Kidney (tissue), 14 donors: Measurements from ENCODE around the gene ZFPM1. TPM values are rescaled to one million over a fixed set of nuclear protein-coding genes. Genes with fewer than 3 reads are reported as not detected.
A peak's percentile ranks its signal among the peaks of the same experiment; 100 is the strongest.

Experiments
- DNase-seq, 5 donors: peaks; one replicate each; pipeline ENCODE4 v3.0.0-alpha.2; 2013 to 2020
- FAIRE-seq: peaks from 2 replicates; lab custom pipeline; 2012; peaks lifted over from hg19 to GRCh38; lab: Jason Lieb, UNC
- H3K27ac ChIP-seq, 2 donors: one replicate each; pipeline ENCODE4 v1.7.0; 2013; ENCODE audit warnings: low read depth in 2 of 2, low read length in 2 of 2, inconsistent platforms in 1 of 2
- H3K27me3 ChIP-seq: one replicate; pipeline ENCODE4 v1.7.1; 2013; ENCODE audit warnings: low read length, inconsistent platforms; ENCODE audit not compliant: control insufficient read depth, insufficient read depth
- H3K36me3 ChIP-seq, 3 donors: one replicate each; pipeline versions ENCODE4 v1.7.0 to v1.7.1; 2013; ENCODE audit warnings: low read length in 3 of 3, control low read depth in 1 of 3, inconsistent platforms in 1 of 3; ENCODE audit not compliant: insufficient read depth in 3 of 3, control insufficient read depth in 2 of 3
- H3K4me1 ChIP-seq, 3 donors: one replicate each; pipeline versions ENCODE4 v1.7.0 to v1.7.1; 2013; ENCODE audit warnings: low read length in 3 of 3, inconsistent platforms in 1 of 3, low read depth in 1 of 3; ENCODE audit not compliant: control insufficient read depth in 2 of 3, insufficient read depth in 2 of 3
- H3K4me3 ChIP-seq, 3 donors: one replicate each; pipeline versions ENCODE4 v1.7.0 to v1.8.1; 2013; ENCODE audit warnings: low read length in 3 of 3, control low read depth in 1 of 3, inconsistent platforms in 1 of 3
- H3K9ac ChIP-seq, 3 donors: one replicate each; pipeline versions ENCODE4 v1.7.0 to v1.7.1; 2013; ENCODE audit warnings: low read length in 3 of 3, control low read depth in 1 of 3, inconsistent platforms in 1 of 3
- H3K9me3 ChIP-seq, 3 donors: one replicate each; pipeline versions ENCODE4 v1.7.0 to v1.7.1; 2013; ENCODE audit warnings: low read length in 3 of 3, control low read depth in 1 of 3, inconsistent platforms in 1 of 3; ENCODE audit not compliant: control insufficient read depth in 2 of 3, insufficient read depth in 1 of 3
- CTCF ChIP-seq: IDR thresholded peaks from 3 replicates; pipeline ENCODE4 v1.5.1; 2012; ENCODE audit warnings: mild to moderate bottlenecking, moderate library complexity, borderline replicate concordance; ENCODE audit not compliant: insufficient read depth; ENCODE audit errors: extremely low read depth
- intact Hi-C: fragments of 100-400 bp; cut with DNase I; formaldehyde crosslinking; loops from one replicate; pipeline ENCODE4 v1.11.1; 2022
- polyA plus RNA-seq: library from polyadenylated mRNA; stranded (reverse); fragments of 350-450 nt; fragmentation: Illumina TruSeq; extraction: RNeasy Lipid Tissue Mini Kit (QIAGEN cat#74804); gene quantifications from one replicate; pipeline ENCODE4 v1.2.3, GENCODE V29; 2014; ENCODE audit warnings: low read depth, low replicate concordance; ENCODE audit not compliant: insufficient read depth
- total RNA-seq: library from RNA; stranded (reverse); fragmentation: NEBNext Ultra II Directional; extraction: Animal tissue kit (Norgen Biotek cat#: 25700); gene quantifications from one replicate; pipeline ENCODE4 v1.2.1, GENCODE V29; 2021
- donor health status: control.
- donor health status: control.
- donor health status: control.
- donor health status: control.
- donor health status: control.
- donor health status: DM: yes; HTN: yes; CAD: no.
- donor health status: Normal renal cell carcinoma (clear cell type).

Gene ZFPM1
- total and polyA plus RNA-seq, 2 donors from 2014 or later, result 1.9 to 9.2 TPM

GRCh38 chr16:88405216-88406060 lies 47.6 kb upstream of the ZFPM1 start:
- no peaks in the 10 kb centered on the region for H3K9me3 ChIP-seq
- no peaks in the 10 kb centered on the region for H3K36me3 ChIP-seq
- H3K27ac ChIP-seq, result no peak overlapping the region
- DNase-seq (peak in 3 of 5 donors; percentile 60 to 88 (median 67)), FAIRE-seq (no peak)
- H3K4me3 ChIP-seq, result no peak overlapping the region
- TF ChIP-seq CTCF, result no peak
- no peaks in the 10 kb centered on the region for H3K27me3 ChIP-seq
- intact Hi-C loops, result no loop called here
- no peak overlapping the region for H3K9ac ChIP-seq
- no peaks in the 10 kb centered on the region for H3K4me1 ChIP-seq

- Histone ChIP-seq H3K4me1 (no peaks in the 10 kb centered on the region), H3K9ac (no peak overlapping the region), H3K4me3 (no peak overlapping the region), H3K27me3 (no peaks in the 10 kb centered on the region), H3K9me3 (no peaks in the 10 kb centered on the region), H3K36me3 (no peaks in the 10 kb centered on the region), H3K27ac (no peak overlapping the region)
- TF ChIP-seq CTCF, result no peak
- FAIRE-seq (no peak), DNase-seq (no peak)
- intact Hi-C loops, result no loop called here
These were observed 46.7 kb upstream of the ZFPM1 start for GRCh38 chr16:88406096-88407041.

GRCh38 chr16:88407042-88407420 lies 46.0 kb upstream of the ZFPM1 start:
- H3K4me1 ChIP-seq, result no peaks in the 10 kb centered on the region
- FAIRE-seq (no peak), DNase-seq (no peak)
- H3K27me3 ChIP-seq, result no peaks in the 10 kb centered on the region
- no peak for TF ChIP-seq CTCF
- no peak overlapping the region for H3K27ac ChIP-seq
- no peaks in the 10 kb centered on the region for H3K36me3 ChIP-seq
- H3K9ac ChIP-seq, result no peak overlapping the region
- intact Hi-C loops, result no loop called here
- H3K9me3 ChIP-seq, result no peaks in the 10 kb centered on the region
- no peak overlapping the region for H3K4me3 ChIP-seq
